GM18526 (cell line): ENCODE measurements around the gene NSF.
"Not testable (repeated sequence)": the region's sequence is repeated elsewhere in the genome, so short reads cannot be mapped to it uniquely, and the experiment has no call there.

Experiments used
- POLR2A ChIP-seq: IDR thresholded peaks from 3 replicates; pipeline ENCODE4 v1.6.1; 2011; ENCODE audit not compliant: insufficient read length; ENCODE audit errors: extremely low read depth

Gene NSF

DNA sequence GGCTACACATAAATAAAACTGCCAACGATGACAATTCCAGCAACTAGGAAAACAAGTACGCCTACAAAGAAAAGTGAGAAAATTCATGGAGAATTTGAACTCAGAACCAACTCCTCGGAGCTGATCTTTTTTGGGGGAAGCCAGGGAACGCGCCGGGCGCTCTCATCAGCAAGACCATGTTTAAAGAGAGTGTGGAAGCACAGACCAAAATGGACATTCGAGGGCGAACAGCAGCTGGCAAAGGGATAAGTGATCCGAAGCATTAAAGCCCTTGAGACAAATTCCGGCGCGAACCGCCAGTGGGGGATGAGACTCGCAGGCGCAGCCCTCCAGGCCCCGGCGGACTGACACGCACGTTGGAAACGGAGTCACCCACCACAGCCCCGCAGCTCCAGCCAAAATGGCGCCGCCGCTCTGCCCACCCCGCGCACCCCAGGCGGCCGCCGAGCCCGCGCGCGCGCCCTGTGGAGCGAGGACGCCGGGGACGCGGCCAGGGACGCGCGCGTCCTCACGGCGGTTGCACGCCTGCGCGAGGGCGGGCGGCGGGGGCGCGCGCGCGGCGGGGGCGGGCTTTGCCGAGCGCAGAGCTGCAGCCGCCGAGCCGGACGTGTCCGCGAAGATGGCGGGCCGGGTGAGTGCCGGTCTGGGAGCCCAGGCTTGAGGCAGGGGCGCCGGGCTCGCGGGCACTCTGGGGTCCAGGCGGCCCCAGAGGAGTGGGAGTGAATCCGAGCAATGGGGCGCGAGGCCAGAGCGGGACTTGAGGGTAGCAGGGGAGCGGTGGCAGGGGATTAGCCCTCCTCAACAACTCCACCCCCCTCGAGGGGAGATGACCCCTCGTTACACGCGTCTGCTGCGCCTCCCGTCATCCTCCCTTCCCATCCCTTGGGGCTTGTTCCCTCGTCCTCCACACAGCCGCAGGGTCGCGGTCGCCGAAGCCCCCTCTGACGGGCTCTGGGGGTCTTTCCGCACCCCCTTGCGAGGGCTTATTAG is at the start of gene NSF:
Gene NSF, plus strand, starts transcription at position 513 of the 990 bp plus-strand sequence. Its CDS starts 107 bp downstream, at position 620.
- TF ChIP-seq POLR2A, result not testable (repeated sequence)

DNA sequence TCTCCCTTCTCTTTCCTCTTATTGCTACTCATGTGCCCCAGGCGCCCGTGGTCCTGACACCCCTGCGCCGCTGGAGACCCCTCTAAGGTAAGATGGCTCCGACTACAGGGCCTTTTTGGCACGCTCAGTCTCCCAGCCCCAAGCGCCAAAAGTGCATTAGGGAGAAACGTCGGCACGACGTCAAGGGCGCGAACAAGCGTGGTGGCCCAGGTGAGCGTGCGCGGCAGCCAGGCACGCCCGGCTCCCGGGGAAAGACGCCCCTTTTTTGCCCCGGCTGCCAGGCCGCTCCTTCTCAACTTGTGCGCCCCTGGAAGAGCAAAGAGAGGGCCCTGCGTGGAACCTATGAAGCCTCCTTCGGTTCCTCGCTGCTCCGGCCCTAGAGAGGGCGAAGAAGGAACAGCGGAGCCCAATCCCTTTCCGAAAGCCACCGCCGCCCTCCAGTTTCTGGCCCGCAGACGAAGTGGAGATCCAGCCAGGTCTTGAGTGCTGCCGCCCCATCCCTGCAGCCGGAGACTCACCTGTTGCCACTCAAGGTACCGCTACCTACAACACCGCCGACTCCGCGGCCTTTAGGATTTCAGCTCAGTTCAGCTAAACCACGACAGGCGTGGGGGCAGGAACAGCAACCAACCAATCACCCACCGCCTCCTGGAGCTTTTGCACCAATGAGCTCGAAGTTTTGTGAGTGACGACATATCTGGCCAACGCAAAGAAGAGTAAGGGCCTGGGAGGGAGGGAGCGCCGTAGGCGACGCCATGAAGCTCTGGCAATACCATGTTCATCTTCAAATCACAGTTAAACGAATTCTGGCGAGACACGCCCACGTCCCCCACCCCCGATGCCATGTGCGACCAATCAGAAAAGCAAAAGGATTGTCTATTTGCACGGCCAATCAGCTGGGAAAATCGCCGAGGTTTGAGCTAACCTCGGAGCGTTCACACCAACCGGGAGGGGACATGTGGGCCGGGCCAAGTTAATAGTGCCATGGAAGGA is 11.1 kb upstream of the NSF start, which contains the start of gene ARL17A:
Gene ARL17A, minus strand, starts transcription at position 609 of the 993 bp plus-strand sequence. CDS start 3,369 bp downstream, outside the sequence.
- TF ChIP-seq POLR2A, result not testable (repeated sequence)

DNA sequence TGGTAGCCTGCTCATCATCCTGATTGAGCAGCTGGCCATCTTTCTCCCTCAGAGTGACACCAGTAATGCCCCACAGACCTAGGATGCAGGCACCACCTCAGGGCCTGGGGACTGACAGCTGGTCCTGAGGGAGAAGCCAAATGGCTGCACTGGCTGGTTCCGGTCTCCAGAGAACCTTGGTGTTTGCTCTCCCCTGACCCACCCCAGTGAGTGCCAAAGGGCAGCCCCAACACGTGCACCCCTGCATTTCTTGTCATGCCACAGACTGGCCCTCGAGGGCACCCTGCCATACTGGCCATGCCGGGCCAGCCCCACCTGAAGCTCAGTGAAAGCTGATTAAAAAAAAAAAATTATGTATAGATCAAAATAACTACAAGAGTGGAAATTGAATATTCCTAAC is 127.5 kb downstream of the NSF start:
- no peak for TF ChIP-seq POLR2A

DNA sequence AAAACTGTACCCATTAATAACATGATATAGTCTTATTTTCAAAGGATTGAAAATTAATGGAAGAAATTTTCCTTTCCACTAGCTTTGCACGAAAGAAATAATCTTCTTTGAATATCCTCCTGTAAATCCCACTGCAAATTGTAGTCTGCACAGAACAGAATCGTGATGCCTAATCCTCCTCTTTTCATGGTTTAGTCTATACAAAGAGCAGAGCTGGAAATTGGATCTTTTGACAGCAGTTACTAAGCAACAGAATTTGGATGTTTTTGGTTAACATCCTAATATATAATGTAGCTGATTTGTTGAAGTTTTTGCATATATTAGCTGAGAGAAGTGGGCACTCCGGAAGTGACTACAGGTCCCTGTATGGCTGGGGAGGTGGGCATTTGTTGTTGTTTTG is 129.4 kb downstream of the NSF start:
- no peak for TF ChIP-seq POLR2A

DNA sequence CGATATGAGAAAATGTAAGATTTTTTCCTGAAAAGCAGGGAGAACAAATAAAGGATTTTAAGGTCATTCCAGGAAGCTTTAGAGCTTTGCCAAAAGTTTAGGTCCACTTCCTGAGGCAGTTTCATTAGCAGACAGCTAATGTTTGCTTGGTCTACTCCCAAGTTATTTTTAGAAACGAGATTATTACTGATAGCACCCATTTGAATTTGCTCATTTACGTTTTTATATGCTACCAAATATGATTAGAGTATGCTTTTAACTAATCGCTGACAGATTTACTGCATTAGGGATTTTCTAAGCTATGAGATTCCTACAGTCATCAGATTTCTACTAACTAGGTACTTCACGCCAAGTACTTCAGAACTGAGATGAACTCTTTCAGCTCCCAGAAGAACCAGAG is 129.9 kb downstream of the NSF start:
- TF ChIP-seq POLR2A, result no peak

DNA sequence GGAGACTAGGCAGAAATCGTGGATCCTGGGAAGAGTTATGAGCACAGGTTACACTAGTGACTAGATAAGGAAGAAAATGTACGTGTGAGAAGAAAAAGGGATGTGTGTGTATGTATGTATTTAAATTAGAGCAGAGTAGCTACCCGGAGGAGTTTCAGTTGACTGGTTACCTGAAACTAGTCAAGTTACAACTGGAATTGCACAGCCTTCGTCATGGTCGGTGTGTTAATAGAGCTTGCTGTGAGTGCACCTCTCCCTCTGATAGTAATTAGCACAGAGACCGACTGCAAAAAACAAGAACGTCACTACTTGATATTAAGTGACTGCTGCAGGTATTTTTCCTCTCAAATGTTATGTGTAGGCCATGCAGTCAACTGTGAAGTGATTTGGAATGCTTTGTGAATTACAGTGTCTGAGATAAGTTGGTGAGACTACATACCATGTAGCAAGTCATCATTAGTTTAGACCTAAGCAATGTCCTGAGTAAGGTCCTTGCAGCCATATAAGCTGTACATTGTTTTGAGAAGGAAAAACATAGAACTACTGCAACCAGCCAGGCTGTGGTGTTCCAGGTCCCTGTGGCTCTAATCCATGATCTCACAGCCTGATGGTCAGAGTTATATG is 132.3 kb downstream of the NSF start:
- TF ChIP-seq POLR2A, result no peak

DNA sequence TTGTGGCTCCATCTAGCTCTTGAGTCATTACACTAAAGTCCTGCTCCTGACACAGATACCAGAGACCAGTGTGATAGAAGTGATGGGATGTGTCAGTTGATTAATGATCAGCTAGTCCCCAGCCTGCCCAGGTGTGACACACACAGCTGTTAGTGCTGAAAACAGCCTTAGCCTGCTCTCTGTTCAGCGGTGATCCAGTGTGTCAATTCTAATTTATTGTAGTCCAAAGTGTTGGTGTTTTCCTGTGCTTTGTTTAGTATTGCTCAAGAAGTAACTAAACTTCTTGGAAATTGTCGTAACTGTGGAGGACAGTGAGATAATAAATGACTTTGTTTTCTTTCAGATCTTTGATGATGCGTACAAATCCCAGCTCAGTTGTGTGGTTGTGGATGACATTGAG is 135.7 kb downstream of the NSF start:
- no peak for TF ChIP-seq POLR2A

DNA sequence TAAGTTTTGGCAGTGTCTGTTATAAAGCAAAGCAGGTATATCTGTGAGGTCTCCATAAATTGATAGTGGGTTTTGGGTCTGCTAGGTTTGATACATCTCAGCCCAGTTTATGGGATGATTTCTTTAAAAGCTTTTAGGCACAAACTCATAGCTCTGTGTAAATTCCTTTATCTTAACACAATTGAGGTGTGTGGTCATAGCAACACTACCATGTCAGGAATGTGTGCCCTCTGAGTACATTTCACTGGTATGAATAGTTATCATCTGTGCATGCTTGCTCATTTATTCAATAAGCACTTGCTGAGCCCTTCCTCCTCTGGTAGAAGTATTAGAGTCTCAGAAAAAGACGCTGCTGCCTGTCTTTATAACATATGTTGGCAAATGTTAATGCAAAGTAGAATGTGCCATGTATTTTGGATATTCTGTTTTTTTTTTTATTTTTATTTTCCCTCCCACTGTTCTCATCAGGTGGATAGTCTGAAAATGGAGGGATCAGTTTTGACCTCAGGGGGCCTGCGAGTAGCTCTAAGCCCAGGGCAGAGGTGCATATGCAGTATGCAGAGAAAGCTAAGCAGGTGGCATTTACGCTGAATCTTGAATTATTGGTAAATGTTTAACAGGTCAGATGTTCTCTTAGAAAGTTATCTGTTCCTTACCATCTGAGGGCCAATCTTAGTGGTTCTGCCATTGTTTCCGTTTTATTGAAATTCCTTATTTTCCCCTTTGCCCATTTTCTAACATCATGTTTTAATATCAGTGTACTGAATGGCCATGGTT is 137.3 kb downstream of the NSF start:
- TF ChIP-seq POLR2A, result no peak

DNA sequence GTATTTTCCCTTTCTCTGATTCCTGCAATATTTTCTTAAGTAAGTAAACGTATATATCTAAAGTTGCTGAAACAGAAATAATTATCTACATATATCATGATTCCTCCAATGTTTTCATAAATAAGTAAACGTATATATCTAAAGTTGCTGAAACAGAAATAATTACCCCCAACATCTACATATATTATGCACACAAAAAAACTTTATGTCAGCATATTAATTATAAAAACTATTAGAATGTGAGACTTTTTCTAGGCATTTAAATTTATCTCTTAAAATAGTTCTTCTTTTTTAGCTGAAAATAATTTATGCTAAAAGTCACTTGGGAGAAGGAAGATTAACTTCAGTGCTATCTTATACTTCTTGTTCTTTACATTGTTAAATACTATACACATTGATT is 139.6 kb downstream of the NSF start:
- no peak for TF ChIP-seq POLR2A

DNA sequence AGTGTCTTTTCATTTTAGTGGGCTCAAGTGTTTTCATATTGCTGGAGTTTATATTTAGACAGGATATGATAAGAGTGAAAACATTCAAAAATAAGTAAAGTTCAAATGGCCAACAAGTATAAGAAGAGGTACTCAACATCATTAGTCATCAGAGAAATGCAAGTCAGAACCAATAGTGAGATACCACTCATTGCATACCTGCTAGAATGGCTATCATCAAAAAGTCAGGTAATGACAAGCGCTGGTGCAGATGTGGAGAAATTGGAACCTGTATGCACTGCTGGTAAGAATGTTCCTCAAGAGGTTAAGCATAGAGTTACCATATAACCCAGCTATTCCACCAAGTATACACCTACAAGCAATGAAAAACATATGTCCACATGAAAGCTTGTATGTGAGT is 140.2 kb downstream of the NSF start:
- TF ChIP-seq POLR2A, result no peak

DNA sequence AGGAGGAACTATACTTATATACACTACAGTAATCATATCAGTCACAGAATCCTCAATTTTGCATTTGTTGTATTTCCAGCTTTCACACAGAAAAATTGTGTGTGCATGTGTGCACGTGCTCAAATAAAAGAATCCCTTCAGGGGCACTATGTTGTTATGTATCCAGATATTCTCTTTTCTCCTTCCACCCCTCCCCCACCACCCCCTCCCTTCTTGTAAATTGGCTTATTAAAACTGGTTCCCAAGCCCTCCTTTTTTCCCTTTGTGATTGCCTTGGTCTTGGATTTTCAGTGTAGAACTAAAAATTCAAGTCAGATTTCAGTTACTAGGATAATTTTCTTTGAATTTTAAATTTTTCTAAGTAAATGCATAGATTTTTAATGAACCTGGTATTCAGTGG is 141.7 kb downstream of the NSF start:
- TF ChIP-seq POLR2A, result no peak

DNA sequence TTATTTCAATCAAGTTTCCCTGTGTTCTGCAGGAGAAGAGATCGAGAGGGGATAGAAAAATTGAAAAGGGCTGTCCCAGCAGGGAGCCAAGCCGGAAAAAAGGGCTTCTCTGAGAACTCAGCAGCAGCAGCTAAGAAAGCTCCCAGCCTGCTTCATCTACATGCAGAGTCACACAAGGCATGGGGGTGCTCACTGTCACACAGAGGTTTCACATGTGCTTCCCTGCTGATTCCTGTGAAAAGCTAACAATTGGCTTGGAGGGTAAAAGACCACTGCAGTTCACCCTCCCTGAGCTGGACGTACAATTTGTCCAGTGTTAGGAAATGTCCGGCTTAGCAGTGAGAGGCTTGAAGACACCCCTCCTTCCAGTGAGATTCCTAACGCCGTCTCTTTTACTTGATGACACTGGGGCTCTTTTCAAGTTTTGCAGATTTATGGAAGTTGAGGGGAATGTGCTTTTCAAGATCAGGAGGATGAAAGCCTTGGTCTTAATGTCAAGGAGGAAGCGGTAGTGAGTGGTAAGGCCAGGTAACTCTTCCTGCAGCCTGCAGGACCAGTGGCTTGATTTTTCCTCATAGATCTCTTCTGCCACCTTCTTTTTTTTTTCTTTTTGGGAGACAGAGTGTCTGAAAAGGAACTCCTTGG is 142.4 kb downstream of the NSF start:
- TF ChIP-seq POLR2A, result no peak

DNA sequence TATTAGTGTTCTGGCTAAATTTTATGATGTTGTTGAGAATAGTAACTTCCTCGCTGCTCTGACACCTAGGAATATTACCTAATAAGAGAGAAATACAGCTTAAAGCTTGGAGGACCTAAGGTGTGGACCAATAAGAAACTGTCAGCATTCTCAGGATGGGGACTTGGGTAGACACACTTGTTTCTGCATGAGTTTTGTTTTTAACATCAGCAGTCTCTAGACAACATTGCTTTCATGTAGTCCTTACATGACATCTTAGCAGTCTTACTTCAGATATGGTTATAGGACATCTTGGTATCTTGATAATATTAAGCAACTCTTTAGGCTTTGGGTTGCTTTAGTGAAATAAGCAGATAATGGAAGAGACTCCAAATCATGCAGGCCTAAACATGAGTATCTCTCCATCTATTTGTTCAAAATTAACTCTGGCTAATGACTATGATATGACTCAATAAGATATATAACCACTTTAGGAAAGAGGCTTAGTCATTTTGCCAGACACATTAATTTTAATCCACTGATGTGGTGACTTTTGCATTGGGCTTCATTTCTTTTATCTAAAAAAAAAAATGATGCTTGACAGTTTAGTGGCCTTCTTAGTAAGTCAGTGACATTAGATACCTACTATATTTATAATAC is 143.5 kb downstream of the NSF start:
- no peak for TF ChIP-seq POLR2A

DNA sequence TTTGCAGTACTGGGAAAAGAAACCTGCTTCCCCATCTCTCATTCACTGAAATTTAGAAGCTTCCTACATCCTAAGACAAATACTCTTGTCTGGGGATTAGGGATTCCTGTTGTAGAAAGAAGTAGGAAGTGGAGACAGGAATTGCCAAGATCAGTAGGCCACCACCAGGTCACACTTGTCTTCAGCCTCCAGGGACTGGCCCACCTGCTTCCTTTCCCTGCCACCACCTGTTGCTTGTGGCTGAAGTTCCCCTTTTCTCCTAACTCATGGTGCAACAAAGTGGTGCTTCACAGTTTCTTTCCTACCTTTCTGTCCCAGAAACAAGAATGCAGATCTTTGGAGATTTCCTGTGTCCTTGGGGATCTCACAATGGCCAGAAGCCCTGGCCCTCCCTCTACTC is 145.6 kb downstream of the NSF start:
- TF ChIP-seq POLR2A, result no peak

DNA sequence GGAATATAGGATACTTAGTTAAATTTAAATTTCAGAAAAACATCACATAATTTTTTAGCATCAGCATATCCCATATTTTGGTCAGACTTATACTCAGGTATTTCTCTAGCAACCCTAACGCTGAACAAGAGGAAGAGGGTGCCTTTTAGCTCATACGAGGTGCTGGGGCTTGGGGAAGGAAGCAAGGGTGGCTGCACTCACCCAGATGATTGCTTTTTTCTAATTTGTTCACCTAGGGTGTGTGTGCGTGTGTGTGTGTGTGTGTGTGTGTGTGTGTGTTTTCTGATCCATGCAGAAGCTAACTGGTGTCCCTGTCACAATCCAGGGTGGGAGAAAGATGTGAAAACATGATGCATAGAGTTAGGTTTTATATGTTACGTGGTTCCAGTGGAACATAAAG is 146.9 kb downstream of the NSF start:
- TF ChIP-seq POLR2A, result no peak
